ENCODE measurements around the gene DOCK2. TPM values are rescaled to one million over a fixed set of nuclear protein-coding genes. Genes with fewer than 3 reads are reported as not detected.

DOCK2 gene
- polyA plus RNA-seq, 1 of the 3 experiments (the other 2 are of a cell fraction): 3.8 TPM

- CTCF ChIA-PET: interaction anchor here (0.7 to 1.8 kb wide), 2 partner anchors 41 to 292 kb away, joined by 3 to 9 read pairs; partner anchors contain the start of gene INSYN2B
These were observed 302.7 kb downstream of the DOCK2 start for GRCh38 chr5:169939731-169940130.

GRCh38 chr5:169941542-169941941, 304.5 kb downstream of the DOCK2 start:
- Histone ChIP-seq H3K36me3 (replicated peaks in 1 of 2; ENCODE audit: control insufficient read depth in 1 of 2, insufficient read depth in 2 of 2, low read length in 1 of 2) (peaks cover 0 to 4% of the 10 kb centered on the region in 2 experiments), H3K4me1 (ENCODE audit: control insufficient read depth in 1 of 2, insufficient read depth in 2 of 2, low read depth in 1 of 2, low read length in 1 of 2) (peaks cover 2 to 14% of the 10 kb centered on the region in 2 experiments; a peak in 3 of 4 replicates), H3K27ac (ENCODE audit: low read depth in 2 of 2, low read length in 1 of 2) (no peak overlapping the region), H3K4me3 (ENCODE audit: low read depth in 2 of 2, low read length in 1 of 2) (no peak overlapping the region), H3K4me2 (no peak overlapping the region), H3F3A (replicated peaks; ENCODE audit: insufficient read depth) (peaks cover 11% of the 10 kb centered on the region), H3K9me2 (no peaks in the 10 kb centered on the region), H2AFZ (ENCODE audit: low read depth) (no peak overlapping the region), H3K79me2 (ENCODE audit: insufficient read depth) (peaks cover 80% of the 10 kb centered on the region), H4K20me1 (ENCODE audit: insufficient read depth) (no peaks in the 10 kb centered on the region), H3K27me3 (ENCODE audit: insufficient read depth) (no peaks in the 10 kb centered on the region), H3K9ac (no peak overlapping the region), H3K9me3 (no peaks in the 10 kb centered on the region)
- ChIA-PET CTCF (interaction anchor here (8.0 kb wide), 1 partner anchor 39 kb away, joined by 45 read pairs; the partner anchor contains the start of gene INSYN2B), POLR2A (no interaction called here)
- WGBS (ENCODE audit: low lambda C conversion rate): 87% methylated on average over 7 of the region's 7 CpGs
- TF ChIP-seq RAD21 (IDR thresholded peaks at IDR 0.05; ENCODE audit: low read length): no peak
- TF ChIP-seq REST (IDR thresholded peaks at IDR 0.05; ENCODE audit: low read depth, low read length): no peak
- no peak for TF ChIP-seq FOSL2 (IDR thresholded peaks at IDR 0.05; ENCODE audit: borderline replicate concordance, low read depth)
- no peak for TF ChIP-seq ELF1 (IDR thresholded peaks at IDR 0.05)
- no peak for TF ChIP-seq JUND (IDR thresholded peaks at IDR 0.05)
- no peak for TF ChIP-seq PBX3 (IDR thresholded peaks at IDR 0.05)
- TF ChIP-seq RXRA (IDR thresholded peaks at IDR 0.05; ENCODE audit: borderline replicate concordance, low read depth): no peak
- no peak for DNase-seq

More at GRCh38 chr5:169939731-169940130, 302.7 kb downstream of the DOCK2 start:
- Histone ChIP-seq H3K9me3 (no peaks in the 10 kb centered on the region), H3K27me3 (ENCODE audit: insufficient read depth) (no peaks in the 10 kb centered on the region), H3F3A (replicated peaks; ENCODE audit: insufficient read depth) (peaks cover 10% of the 10 kb centered on the region), H3K9ac (no peak overlapping the region), H3K9me2 (no peaks in the 10 kb centered on the region), H3K4me2 (no peak overlapping the region), H3K4me1 (ENCODE audit: control insufficient read depth in 1 of 2, insufficient read depth in 2 of 2, low read depth in 1 of 2, low read length in 1 of 2) (peaks cover 8 to 16% of the 10 kb centered on the region in 2 experiments; a peak in 3 of 4 replicates), H3K27ac (ENCODE audit: low read depth in 2 of 2, low read length in 1 of 2) (no peak overlapping the region), H3K4me3 (ENCODE audit: low read depth in 2 of 2, low read length in 1 of 2) (no peak overlapping the region), H3K79me2 (ENCODE audit: insufficient read depth) (peaks cover 77% of the 10 kb centered on the region), H3K36me3 (replicated peaks in 1 of 2; ENCODE audit: control insufficient read depth in 1 of 2, insufficient read depth in 2 of 2, low read length in 1 of 2) (peaks cover 0 to 4% of the 10 kb centered on the region in 2 experiments), H4K20me1 (ENCODE audit: insufficient read depth) (no peaks in the 10 kb centered on the region), H2AFZ (ENCODE audit: low read depth) (no peak overlapping the region)
- no peak for TF ChIP-seq NRF1 (IDR thresholded peaks at IDR 0.05; ENCODE audit: low read depth, low read length)
- TF ChIP-seq JUND (IDR thresholded peaks at IDR 0.05): no peak
- no peak for TF ChIP-seq GATA2 (CRISPR knock-in tag; IDR thresholded peaks at IDR 0.05)
- DNase-seq: no peak
- 100% methylated on average over 1 of the region's 2 CpGs for WGBS (ENCODE audit: low lambda C conversion rate)
- POLR2A ChIA-PET: no interaction called here

Measured in SK-N-SH (cell line).